CD4-positive, alpha-beta T cell treated with Interferon gamma for 1 hour (primary cell): ENCODE results near the gene STK4.

Experiments used
- DNase-seq: peaks from one replicate; pipeline ENCODE4 v3.0.0-alpha.2; 2020

The STK4 gene

DNA sequence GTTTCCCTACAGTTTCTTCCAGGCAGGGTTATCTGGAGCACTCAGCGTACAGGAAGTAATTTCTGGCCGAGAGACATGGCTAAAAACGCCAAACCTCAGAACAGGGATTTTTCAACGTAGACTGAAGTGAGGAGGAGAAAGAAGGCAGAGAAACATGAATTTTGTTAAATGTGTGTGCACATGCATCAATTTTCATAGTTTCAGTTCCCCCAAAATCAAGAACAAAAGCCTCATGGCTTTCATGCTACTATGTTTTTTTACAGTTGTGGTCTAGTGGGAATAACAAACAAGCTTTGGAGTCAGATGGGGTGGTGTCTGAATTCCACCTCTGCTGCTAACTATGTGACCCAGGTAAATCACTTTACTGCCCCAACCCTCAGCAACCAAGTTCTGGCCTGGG is 11.0 kb upstream of the STK4 start:
- DNase-seq: no peak

- no peak for DNase-seq
Measured at GRCh38 chr20:44956410-44956809, 9.9 kb upstream of the STK4 start.

GRCh38 chr20:44958276-44958675 is 8.0 kb upstream of the STK4 start:
- no peak for DNase-seq

- no peak for DNase-seq
Measured at GRCh38 chr20:44959082-44959637, 7.2 kb upstream of the STK4 start.

DNA sequence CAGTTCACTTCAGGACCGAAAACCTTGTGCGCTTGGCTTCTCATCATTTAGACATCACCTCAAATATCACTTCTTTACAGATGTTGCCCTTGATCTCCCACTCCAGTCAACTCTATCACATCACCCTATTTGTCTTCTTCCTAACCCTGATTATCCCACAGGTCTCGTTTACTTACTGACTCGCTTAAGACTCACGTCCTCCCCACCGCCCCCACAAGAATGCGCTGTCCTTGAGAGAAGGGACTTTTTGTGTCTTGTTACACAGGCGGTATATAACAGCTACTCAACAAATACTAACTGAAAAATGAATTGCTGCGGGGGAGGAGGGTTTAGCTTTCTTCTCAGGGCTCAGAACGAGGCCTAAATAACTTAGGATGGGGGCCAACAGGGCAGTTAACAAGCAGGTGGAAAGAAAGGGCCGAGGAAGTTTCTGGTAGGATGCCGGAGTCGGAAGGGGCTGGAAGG is 6.6 kb upstream of the STK4 start:
- peak; percentile 46 for DNase-seq

GRCh38 chr20:44960103-44960852 is 6.0 kb upstream of the STK4 start, which contains the start of gene TOMM34:
TOMM34 (minus strand) TSS chr20:44960397; CDS start chr20:44960333, 64 bp downstream.
- peak; percentile 90 for DNase-seq

DNA sequence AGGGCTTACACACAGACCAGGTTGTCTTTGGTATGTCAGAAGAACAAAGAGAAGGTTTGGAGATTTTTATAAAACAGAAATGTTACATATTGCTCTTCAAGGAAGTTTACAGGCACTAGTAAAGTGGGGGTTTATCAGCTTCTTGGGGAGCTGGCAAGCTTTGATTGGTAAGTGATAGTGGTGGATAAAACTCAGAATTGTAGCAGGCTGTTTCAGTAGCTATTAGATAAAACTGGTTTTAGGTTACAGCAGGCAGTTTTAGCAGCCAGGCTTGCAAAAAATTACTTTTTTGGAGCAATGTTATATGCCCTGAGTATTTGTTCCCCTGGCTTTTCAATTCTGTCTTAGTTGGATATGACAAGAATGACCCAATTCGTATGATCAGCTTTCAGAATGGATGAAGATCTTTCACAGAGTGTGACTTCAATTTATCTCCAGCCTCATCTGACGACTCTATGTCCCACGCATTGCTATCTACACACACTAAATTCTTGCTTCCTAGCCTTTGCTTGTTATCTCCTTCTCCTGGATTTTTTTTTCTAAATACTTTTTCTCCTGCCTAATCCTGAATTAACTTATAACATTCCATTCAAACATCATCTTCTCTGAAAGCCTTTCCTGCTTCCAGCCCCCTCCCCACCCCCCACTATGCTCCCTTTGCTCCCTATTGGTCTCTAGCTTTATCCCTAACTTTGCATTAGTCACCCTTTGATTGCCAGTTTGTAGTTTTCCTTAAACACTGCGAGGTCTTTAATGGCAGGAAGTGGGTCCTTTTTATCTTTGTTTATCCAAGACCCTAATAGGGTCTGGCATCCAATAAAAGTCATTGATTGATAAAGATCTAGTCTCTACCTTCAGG is 5.1 kb upstream of the STK4 start:
- DNase-seq: no peak

DNA sequence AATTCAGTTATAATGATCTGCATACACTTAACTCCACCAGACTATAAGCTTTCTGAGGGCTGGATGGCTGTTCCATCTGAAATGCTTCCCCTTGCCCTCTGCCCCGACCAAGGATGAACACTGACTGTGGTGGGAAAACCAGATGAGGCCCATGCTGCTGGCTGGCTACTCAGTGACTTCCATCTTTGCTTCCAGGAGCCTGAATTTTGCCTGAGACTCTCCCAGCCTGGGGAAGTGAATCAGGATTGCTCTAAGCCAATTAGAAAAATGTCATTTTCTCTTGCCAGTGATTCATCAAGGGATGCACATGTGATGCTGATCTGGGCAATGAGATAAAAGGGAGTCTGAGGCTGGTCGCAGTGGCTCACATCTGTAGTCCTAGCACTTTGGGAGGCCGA is 4.4 kb upstream of the STK4 start:
- no peak for DNase-seq

GRCh38 chr20:44962483-44962882 is 3.8 kb upstream of the STK4 start:
- no peak for DNase-seq

DNA sequence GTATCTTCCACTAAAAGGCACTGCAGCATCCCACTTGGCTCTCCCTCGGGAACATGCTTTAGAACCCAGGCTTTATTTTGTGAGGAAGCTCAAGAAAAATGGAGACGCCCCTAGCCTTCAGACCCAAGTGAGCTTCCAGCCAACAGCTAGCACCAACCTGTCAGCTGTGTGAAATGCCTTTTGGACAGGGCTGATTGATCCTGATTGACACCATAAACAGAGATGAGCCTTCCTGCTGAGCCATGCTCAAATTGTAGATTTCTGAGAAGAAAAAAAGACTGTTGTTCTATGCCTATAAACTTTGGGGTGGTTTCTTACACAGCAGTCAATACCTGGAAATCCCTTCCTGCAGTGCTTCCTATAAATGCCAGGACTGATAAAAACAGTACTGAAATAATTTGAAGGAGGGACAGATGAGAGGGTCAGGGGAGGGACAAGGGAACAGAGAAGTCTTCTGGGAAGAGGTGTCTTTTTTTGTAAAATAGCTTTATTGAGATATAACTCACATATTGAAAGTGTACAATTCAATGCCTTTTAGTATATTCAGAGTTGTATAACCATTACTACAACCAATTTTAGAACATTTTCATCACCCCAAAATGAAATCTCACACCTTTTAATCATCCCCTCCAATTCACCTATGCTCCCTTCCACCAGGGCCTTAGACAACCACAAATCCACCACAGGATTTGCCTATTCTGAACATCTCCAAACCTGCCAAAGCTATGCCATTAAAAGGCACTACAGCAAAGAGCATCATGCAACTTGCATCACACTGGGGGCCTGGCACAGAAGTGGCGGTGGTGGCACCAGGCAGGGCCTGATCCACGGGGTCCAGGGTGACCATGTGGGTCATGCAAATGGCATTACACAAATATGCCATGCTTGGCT is 2.7 kb upstream of the STK4 start:
- no peak for DNase-seq

- no peak for DNase-seq
Measured at GRCh38 chr20:44965651-44966029, 672 bp upstream of the STK4 start.

DNA sequence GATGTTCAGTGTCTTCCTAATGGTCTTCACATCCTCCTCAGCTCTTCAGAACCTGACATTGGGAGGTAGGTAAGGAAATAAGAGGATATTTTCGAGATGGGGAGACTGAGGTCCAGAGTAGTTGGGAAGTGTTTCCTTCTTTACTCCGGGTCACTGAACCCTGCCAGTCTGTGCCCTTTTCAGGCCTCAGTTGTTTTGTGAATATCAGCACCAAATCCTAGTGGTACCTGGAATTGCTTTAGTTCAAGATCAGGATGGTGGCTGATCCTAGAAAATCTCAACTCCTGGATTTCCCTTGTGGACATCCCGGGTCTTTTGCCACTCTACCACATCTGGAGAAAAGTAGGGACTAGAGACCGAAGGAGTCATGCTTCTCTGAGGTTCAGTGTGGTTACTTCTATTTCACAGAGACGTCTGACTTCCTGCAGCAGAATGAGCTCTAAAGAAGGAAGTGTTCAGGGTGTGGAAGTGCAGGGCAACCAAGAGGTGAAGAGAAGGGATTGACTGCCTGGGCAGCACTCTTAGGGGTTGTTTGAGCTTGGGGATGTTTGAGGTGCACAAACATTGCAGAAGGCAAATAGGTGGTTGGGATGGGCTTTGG is 995 bp downstream of the STK4 start:
- DNase-seq: peak; percentile 54

GRCh38 chr20:44969300-44969894 is 3.1 kb downstream of the STK4 start:
- DNase-seq: no peak

DNA sequence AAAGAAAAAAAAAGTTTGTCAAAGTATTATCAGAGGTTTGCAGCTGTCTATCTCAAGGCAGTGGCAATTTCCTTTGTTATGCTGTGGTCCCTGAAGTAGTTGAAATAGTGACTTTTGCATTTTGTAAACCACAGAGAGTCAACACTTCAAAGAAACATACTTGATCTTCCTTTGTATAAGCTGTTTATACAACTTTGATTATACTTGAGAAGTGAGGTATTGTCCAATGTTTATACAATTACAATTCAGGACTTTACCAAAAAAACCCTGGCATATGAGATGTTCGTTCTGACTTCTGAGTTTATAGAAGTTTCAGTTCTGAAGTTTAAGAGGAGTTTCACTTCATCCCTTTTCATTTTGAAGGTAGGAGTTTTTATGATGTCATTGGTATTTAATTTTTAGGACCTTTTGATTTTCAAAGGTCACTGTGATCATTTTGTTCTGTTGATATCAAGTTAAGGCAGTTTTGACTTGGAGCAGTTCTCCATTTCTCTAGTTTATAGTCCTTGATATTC is 4.0 kb downstream of the STK4 start:
- DNase-seq: no peak

- DNase-seq: no peak
Measured at GRCh38 chr20:44973053-44973452, 6.7 kb downstream of the STK4 start.

DNA sequence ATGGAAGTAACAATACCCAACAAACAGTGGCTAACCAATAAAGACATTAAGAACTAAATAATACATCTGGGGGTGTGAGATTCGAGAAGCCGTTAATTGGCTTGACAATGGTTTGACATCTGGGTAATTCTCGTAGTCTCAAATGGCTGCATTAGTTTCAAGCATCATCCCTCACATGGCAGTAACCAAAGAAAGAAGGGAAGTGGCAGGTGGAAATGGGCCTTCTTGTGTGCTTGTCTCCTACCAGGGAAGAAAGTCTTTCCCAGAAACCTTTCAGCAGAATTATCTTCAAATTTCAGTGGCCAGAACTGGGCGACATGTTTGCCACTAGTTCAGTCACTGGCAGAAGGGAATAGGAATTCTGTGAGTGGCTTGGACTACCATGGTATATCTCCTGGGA is 10.4 kb downstream of the STK4 start:
- no peak for DNase-seq

GRCh38 chr20:44979090-44979621 is 12.8 kb downstream of the STK4 start:
- peak; percentile 80 for DNase-seq

- DNase-seq: no peak
Measured at GRCh38 chr20:44981736-44982406, 15.6 kb downstream of the STK4 start.

DNA sequence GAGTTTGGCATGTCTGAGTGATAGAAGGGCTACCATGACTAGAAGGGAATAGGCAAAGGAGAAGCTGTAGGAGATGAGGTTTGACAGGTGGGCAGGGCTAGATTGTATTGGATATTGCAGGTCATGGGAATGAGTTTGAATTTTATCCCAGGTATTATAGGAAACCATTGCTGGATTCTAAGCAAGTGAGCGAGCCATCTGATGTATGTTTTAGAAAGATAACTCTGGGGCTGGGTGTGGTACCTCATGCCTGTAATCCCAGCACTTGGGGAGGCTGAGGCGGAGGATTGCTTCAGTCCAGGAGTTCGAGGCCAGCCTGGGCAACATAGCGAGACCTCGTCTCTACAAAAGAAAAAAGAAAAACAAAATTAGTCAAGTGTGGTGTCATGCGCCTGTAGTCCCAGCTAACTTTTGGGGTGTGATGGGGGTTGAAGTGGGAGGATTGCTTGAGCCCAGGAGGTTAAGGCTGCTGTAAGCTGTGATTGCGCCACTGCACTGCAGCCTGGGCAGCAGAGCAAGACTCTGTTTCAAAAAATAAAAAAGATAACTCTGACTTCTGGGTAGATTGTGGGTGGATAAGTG is 16.9 kb downstream of the STK4 start:
- no peak for DNase-seq

DNA sequence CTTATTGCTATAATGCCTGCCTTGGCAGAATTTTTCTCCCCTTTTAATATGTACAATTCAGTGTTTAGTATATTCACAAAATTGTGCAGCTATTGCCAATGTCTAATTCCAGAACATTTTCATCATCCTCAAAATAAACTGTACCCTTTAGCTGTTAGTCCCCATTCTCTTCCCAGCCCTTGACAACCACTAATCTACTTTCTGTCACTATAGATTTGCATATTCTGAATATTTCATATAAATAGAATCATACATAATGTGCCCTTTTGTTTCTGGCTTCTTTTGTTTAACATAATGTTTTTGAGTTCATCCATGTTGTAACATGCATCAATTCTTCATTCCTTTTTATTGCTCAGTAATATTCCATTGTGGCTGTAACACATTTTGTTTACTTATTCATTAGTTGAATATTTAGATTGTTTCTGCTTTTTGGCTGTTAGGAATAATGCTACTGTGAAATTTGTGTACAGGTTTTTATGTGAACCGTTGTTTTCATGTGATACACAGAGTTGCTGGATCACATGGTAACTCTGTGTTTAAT is 22.4 kb downstream of the STK4 start:
- no peak for DNase-seq
